OCI-LY7 (cell line): Measurements from ENCODE around the gene FANCD2.

Experiments used
- CTCF ChIP-seq: fragments of 200-600 bp; sonication (generic); conservative IDR thresholded peaks from 2 replicates; pipeline ENCODE4 v1.5.1; 2014; ENCODE audit warnings: mild to moderate bottlenecking, antibody characterized with exemption, low read length, moderate library complexity, mixed read lengths
- EZH2phosphoT487 ChIP-seq: fragments of 200-600 bp; sonication (generic); IDR thresholded peaks from 2 replicates; pipeline ENCODE4 v1.6.1; 2018; ENCODE audit warnings: low read depth, borderline replicate concordance, mild to moderate bottlenecking, mixed run types, antibody characterized with exemption, low read length, moderate library complexity, mixed read lengths

DNA sequence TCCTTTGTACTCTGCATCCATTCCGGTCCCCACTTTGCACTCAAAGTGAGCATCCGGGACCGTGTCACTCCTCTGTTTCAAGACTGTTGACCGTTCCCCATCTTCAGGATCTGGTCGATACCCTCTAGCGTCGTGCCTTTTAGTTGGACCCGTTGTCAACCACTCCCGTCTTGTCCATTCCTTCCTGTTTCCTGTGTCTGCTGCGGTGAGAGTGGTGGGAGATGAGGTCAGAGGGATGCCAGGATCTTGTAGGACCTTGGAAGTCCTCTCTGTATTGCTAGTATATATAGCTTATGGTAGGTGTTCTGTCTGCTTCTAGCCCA lies 89.9 kb downstream of the FANCD2 start:
- TF ChIP-seq CTCF (no peak), EZH2phosphoT487 (no peak)
